Retina (tissue), 1 donor: ENCODE measurements around the gene TXNL1.

Source experiments
- DNase-seq: peaks from one replicate; pipeline ENCODE4 v3.0.0-alpha.2; 2016

Gene TXNL1

GRCh38 chr18:56565551-56566345, 72.6 kb downstream of the TXNL1 start:
- no peak for DNase-seq

GRCh38 chr18:56565046-56565445, 73.3 kb downstream of the TXNL1 start:
- DNase-seq: no peak

GRCh38 chr18:56563568-56563967, 74.8 kb downstream of the TXNL1 start:
- DNase-seq: no peak

GRCh38 chr18:56562479-56562878, 75.9 kb downstream of the TXNL1 start:
- DNase-seq: no peak

GRCh38 chr18:56560992-56561391, 77.4 kb downstream of the TXNL1 start:
- no peak for DNase-seq

GRCh38 chr18:56559044-56559443, 79.3 kb downstream of the TXNL1 start:
- DNase-seq: no peak

- no peak for DNase-seq
These were observed 81.5 kb downstream of the TXNL1 start for GRCh38 chr18:56556907-56557306.

- no peak for DNase-seq
These were observed 88.3 kb downstream of the TXNL1 start for GRCh38 chr18:56550121-56550520.
